RWPE2 (cell line): Measurements from ENCODE around the gene WDFY2.

Source experiments
- ATAC-seq: fragments of 200-7000 bp; cut with Tn5 transposase; 3 replicates; pipeline ENCODE4 v1.9.1; 2021; ENCODE audit warnings: low read depth
- DNase-seq: peaks from one replicate; pipeline ENCODE4 v3.0.0-alpha.2; 2020; ENCODE audit warnings: low spot score
- H3K27ac ChIP-seq: fragments of 450-650 bp; 2 replicates; pipeline ENCODE4 v1.5.1; 2017; ENCODE audit warnings: mild to moderate bottlenecking; ENCODE audit not compliant: poor library complexity, severe bottlenecking
- H3K27me3 ChIP-seq: fragments of 250-450 bp; sonication (Bioruptor Pico); 2 replicates; pipeline ENCODE4 v1.5.1; 2021; ENCODE audit warnings: mild to moderate bottlenecking, moderate library complexity; ENCODE audit not compliant: insufficient read depth, poor library complexity, severe bottlenecking
- H3K36me3 ChIP-seq: fragments of 250-450 bp; sonication (Bioruptor Pico); 2 replicates; pipeline ENCODE4 v1.5.1; 2020; ENCODE audit warnings: low read depth, mild to moderate bottlenecking, moderate library complexity
- H3K4me1 ChIP-seq: fragments of 250-450 bp; sonication (Bioruptor Pico); 2 replicates; pipeline ENCODE4 v1.5.1; 2021; ENCODE audit warnings: mild to moderate bottlenecking, moderate library complexity; ENCODE audit not compliant: insufficient read depth, poor library complexity, severe bottlenecking
- H3K4me3 ChIP-seq: fragments of 250-450 bp; sonication (Bioruptor Pico); 2 replicates; pipeline ENCODE4 v1.5.1; 2021; ENCODE audit warnings: mild to moderate bottlenecking, moderate library complexity; ENCODE audit not compliant: severe bottlenecking
- H3K9me3 ChIP-seq: fragments of 250-450 bp; sonication (Bioruptor Pico); 2 replicates; pipeline ENCODE4 v1.5.1; 2021; ENCODE audit warnings: mild to moderate bottlenecking, moderate library complexity; ENCODE audit not compliant: severe bottlenecking
- TF ChIP-seq, protein P1 (sequence below): fragments of 450-650 bp; IDR thresholded peaks from one replicate; pipeline ENCODE4 v1.5.1; 2017; ENCODE audit warnings: mild to moderate bottlenecking, moderate library complexity; ENCODE audit not compliant: poor library complexity, severe bottlenecking

Gene WDFY2

DNA sequence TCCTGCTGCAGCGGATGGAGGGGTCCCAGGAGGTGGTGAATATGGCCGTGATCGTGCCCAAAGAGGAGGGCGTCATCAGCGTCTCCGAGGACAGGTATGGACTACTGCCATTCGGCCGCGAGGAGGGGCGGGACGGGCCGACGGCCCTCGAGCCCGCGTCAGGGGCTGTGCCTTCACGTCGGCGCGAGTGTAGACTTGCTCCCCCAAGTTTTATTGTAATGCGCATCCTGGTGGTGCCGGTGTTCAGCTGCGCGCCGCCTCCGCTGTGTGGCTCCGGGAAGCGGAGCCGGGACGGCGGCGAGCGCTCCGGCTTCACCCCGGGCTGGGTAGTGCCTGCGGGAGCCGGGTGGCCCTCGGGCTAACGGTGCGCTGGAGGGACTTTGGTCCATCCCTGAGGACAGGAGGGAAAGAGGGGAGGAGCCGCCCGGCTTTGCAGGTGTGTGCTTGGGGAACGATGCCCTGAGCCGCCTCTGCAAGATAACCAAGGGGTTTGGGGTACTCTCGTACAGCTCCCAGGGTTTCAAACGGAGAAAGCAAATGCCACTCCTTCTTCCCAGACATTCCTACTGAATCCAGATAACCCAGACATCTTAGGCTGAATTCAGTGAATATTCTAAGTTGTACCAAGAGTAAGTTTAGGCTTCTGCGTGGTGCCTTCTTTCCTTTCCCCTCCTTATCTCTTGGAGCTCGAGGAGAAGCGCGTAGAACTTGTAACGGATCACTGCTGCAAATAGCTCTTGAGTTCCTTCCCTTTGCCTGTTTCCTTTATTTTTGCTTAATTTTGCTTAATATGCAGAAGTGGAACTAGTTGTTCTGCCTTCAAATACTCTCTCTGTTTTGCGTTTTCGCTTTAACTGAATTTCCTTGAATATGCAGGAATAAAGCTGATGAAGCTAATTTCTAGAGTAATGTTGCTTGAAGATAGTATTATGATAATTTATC lies 740 bp downstream of the WDFY2 start:
- Histone ChIP-seq H3K9me3 (no peaks in the 10 kb centered on the region), H3K36me3 (peaks cover 18% of the 10 kb centered on the region), H3K27ac (peak overlapping the region; percentile 97), H3K4me1 (peaks cover 44% of the 10 kb centered on the region), H3K4me3 (peak overlapping the region; percentile 91), H3K27me3 (no peaks in the 10 kb centered on the region)
- DNase-seq = peak; percentile 77
- ATAC-seq = peak; percentile 44
- TF ChIP-seq, protein P1, sequence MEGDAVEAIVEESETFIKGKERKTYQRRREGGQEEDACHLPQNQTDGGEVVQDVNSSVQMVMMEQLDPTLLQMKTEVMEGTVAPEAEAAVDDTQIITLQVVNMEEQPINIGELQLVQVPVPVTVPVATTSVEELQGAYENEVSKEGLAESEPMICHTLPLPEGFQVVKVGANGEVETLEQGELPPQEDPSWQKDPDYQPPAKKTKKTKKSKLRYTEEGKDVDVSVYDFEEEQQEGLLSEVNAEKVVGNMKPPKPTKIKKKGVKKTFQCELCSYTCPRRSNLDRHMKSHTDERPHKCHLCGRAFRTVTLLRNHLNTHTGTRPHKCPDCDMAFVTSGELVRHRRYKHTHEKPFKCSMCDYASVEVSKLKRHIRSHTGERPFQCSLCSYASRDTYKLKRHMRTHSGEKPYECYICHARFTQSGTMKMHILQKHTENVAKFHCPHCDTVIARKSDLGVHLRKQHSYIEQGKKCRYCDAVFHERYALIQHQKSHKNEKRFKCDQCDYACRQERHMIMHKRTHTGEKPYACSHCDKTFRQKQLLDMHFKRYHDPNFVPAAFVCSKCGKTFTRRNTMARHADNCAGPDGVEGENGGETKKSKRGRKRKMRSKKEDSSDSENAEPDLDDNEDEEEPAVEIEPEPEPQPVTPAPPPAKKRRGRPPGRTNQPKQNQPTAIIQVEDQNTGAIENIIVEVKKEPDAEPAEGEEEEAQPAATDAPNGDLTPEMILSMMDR = peak; percentile 15

DNA sequence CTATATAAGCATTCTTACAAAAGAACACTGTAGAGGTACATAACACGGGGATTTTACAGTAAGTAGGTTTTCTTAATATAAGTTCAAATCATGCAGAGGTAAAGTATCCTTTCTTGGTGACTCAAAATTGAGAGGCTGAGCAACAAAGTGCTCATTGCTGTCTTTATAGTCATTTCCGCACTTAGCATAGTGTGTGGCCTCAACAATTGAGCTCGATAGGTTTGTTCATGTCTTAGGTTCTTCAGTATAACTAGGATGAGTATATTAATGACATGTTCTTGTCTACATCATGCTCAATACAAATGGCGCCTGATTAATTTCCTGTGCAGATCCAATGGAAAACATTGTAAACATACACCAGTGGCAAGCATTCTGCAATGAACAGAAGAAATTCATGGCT lies 1.4 kb downstream of the WDFY2 start:
- Histone ChIP-seq H3K4me3 (peak overlapping the region; percentile 91), H3K27me3 (no peaks in the 10 kb centered on the region), H3K9me3 (no peaks in the 10 kb centered on the region), H3K4me1 (peaks cover 51% of the 10 kb centered on the region), H3K27ac (peak overlapping the region; percentile 97), H3K36me3 (peaks cover 22% of the 10 kb centered on the region)
- TF ChIP-seq, protein P1 = no peak
- peak; percentile 28; the same call in 2 of the 3 replicates for ATAC-seq
- DNase-seq = no peak

DNA sequence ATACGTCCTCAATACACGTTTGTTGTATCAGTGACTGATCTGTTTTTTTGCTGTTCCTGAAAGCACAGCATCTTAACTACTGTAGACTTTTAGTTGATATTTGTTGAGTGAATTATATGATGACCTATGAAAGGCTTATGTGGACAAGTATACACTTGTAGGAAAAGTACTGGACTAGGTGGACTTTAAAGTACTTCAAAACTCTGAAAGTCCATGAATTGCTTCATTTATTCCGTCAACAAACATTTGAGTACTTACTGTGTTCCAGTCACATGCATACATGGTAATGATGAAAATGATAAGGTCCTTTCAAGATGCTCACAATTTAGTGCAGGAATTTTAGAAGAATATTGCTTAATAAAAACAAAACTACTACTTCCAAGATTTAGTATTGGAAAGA lies 3.1 kb downstream of the WDFY2 start:
- no peaks in the 10 kb centered on the region for H3K9me3 ChIP-seq
- peak overlapping the region; percentile 97 for H3K27ac ChIP-seq
- H3K27me3 ChIP-seq = no peaks in the 10 kb centered on the region
- peaks cover 68% of the 10 kb centered on the region for H3K4me1 ChIP-seq
- H3K36me3 ChIP-seq = peaks cover 22% of the 10 kb centered on the region
- TF ChIP-seq, protein P1 = no peak
- ATAC-seq = no peak
- H3K4me3 ChIP-seq = no peak overlapping the region
- DNase-seq = no peak

DNA sequence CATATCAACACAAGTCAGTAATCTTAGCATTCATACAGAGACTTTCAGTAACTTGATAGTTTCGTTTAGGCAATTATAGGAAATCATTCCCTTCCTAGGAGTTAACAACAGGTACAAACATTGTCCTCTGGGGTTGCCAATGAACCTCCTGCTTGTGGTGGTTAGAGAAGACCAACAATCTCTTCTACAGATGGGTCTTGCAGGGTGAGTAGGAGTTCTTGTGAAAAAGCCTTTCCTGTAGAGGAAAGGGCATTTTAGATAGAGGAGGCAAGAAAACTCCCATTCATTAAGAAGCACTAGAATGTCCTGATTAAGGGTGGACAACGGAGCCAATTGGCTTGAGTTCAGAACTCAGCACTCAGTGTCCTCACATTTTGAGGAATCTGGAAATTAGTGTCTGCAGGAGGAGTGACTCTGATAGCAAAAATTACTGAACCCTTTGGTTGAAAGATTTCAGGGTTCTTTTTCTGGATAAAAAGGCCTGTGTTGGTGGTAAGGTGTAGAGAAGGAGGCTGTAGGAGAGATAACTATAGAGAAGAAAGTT lies 4.2 kb downstream of the WDFY2 start:
- DNase-seq (no peak), ATAC-seq (no peak)
- Histone ChIP-seq H3K27ac (peak overlapping the region; percentile 97), H3K4me3 (no peak overlapping the region), H3K36me3 (peaks cover 31% of the 10 kb centered on the region), H3K27me3 (no peaks in the 10 kb centered on the region), H3K4me1 (peaks cover 75% of the 10 kb centered on the region), H3K9me3 (no peaks in the 10 kb centered on the region)
- TF ChIP-seq, protein P1 = no peak
